HEK293 (cell line): ENCODE measurements around the gene ZNF385D.
"Not testable (repeated sequence)": the region's sequence is repeated elsewhere in the genome, so short reads cannot be mapped to it uniquely, and the experiment has no call there.

Experiments
- ZNF830 ChIP-seq: fragments of 450-650 bp; IDR thresholded peaks from 2 replicates; pipeline ENCODE4 v1.5.0; 2018; ENCODE audit warnings: missing biosample characterization, missing genetic modification characterization, low read depth, mild to moderate bottlenecking, moderate library complexity
- TF ChIP-seq, protein P1 (sequence below): fragments of 450-650 bp; formaldehyde crosslinking; IDR thresholded peaks from 2 replicates; pipeline ENCODE4 v1.5.1; 2016; ENCODE audit warnings: missing biosample characterization, missing genetic modification characterization

DNA sequence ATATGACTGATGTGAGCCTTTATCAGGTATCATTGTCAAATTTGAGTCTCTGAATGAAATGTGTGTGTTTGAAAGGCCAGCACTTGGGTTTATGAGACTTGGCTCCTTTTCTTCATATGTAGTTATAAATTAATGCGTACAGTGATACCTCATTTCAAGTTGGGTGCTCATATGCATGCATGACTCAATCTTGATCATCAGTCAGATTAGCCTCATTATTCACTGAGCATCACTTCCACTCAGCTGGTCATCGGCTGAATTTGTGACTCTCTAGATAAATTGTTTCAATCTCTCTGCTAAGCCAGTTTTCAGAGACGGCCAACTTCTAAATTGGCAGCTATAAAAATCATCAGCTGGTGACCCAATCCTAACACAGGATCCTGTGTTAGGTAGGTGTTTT, 260.3 kb downstream of the ZNF385D start:
- TF ChIP-seq, protein P1, sequence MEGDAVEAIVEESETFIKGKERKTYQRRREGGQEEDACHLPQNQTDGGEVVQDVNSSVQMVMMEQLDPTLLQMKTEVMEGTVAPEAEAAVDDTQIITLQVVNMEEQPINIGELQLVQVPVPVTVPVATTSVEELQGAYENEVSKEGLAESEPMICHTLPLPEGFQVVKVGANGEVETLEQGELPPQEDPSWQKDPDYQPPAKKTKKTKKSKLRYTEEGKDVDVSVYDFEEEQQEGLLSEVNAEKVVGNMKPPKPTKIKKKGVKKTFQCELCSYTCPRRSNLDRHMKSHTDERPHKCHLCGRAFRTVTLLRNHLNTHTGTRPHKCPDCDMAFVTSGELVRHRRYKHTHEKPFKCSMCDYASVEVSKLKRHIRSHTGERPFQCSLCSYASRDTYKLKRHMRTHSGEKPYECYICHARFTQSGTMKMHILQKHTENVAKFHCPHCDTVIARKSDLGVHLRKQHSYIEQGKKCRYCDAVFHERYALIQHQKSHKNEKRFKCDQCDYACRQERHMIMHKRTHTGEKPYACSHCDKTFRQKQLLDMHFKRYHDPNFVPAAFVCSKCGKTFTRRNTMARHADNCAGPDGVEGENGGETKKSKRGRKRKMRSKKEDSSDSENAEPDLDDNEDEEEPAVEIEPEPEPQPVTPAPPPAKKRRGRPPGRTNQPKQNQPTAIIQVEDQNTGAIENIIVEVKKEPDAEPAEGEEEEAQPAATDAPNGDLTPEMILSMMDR: not testable (repeated sequence)
- not testable (repeated sequence) for TF ChIP-seq ZNF830 (tag by site-specific recombination)
